HG02588 (cell line): ENCODE results near the gene KRTAP5-4.

Source experiments
- ATAC-seq: cut with Tn5 transposase; IDR thresholded peaks from one replicate; pipeline ENCODE4 v1.9.1; 2021; ENCODE audit warnings: mild to moderate bottlenecking, moderate library complexity; ENCODE audit not compliant: unreplicated experiment

Gene KRTAP5-4

DNA sequence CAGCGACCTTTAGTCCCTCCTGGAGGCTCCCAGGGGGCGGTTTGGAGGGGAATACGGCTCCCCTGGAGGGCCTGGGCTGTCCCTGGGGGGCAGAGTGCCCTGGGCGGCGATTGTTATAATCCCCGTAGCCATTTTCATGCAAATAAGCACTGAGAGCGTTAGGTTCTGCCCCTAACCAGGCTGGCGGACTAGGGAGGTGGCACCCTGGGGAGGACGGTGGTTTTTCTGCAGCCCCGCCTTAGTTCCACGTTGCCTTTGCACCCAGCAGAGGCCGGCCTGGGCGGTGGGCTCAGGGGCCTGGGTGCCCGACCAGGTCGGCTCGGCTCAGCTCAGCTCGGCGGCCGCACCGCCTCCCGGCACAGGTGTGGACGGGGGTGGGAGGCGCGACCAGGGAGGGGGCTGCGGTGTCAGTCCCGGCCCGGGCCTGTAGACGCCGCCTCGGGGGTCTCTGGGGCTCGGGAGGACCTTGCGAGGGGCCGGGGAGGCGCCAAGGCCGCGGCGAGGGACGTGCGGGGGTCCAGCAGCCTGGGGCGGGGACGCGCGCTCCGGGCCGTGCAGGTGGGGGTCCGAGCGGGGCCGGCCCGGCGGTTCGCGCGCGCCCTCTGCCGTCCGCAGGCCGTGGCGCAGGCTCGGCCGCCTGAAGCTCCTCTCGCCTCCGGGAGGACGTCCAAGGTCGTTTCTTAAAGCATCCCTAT, 47.6 kb downstream of the KRTAP5-4 start:
- no peak for ATAC-seq

DNA sequence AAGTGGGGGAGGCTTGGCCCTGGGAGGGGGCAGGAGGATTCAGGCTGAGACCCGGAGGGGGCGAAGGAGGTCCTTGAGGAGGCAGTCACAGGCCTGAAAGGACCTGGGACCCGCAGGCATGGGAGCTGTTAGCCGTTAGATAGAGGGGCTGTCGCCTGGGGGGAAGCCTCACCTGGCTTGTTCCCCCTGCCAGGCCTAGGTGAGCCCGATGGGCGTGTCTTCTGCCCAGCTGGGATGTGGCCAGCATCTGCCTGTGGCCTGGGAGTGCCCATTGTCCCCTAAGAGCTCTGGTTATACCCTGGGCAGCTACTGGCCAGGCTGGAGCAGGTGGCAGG, 48.1 kb downstream of the KRTAP5-4 start:
- ATAC-seq = no peak

DNA sequence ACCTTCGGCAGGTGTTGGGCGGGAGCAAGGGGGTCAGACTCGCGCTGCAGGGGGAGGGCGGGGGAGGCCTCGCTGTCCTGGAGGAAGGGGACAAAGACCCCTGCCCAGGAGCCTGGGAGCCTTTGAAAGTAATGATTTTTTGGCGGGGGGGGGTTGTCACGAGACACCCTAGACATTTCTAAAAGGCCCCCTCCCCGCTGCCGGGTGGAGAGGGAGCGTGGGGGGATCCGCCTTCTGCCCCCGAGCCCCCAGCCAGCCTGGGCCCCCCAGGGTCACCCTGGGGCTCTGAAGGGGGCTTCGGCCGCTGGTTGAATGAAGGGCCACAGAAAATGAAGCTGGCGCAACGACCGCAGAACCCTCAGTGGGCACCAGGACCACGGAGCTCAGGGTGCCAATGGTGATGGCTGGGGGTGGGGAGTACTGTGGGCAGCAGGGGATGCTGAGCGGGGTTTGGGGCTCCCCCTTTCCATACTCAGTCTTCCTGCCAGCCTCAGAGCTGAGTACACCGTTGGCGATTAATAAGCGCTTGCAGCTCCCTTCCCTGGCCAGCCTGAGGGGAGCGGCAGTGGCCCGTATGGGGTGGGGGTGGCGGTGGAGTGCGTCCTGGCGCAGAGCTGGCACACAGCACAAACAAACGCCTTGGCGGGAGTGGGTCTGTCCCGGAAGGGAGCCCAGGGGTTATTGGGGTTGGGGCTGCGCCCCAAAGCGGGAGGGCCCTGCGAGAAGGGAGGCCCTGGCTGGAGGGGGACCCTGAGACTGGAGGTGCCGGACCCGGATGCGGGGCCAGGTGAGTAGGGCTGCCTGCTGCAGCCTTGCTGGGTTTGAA, 48.6 kb downstream of the KRTAP5-4 start:
- ATAC-seq = no peak

DNA sequence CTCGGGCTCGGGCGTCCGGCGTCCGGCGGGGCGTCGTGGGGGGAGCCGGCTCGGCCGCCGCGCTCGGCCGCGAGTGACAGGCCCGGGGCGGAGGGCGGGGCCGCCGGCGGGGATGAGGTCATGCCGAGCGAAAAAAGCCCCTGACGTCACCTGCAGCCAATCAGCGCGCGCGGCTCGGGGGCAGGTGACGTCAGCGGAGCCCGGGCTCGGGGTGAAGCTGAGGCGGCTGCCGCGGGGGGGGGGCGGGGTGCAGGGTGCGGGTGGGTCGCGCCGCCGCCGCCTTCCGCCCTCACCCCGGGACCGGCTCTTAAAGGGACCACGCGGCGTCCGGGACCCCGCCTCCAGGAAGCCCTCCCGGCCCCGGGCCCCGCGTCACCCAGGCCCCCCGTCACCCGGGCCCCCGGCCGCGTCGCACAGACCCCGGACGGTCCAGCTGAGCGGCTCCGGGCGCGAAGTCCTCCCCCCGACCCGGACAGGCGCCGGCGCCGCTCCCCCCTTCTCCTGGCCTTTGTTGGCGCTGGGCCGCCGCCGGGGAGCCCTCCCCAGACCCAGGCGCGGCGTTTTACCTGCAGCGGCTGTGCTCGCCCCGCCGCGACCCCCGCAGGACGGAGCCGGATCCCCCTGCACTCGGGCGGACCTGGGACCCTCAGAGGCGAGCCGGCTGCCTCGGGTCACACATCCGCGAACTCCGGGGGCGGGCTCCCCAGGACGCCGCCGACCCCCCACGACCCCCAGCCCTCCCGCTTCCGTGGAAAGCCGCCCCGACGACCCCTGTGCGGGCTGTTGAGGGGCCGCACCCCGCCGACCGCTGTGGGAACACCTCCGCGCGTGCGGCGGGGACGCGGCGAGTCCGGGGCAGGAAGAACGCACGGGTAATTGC, 49.5 kb downstream of the KRTAP5-4 start, which contains the start of gene DUSP8:
TSS of gene DUSP8 (minus strand) at position 75 of the 880 bp plus-strand sequence. CDS start 6,445 bp downstream, outside the sequence.
- ATAC-seq = peak; percentile 59

GRCh38 chr11:1571760-1572196, 50.2 kb downstream of the KRTAP5-4 start:
- peak; percentile 12 for ATAC-seq
